Measurements from ENCODE around the gene HHATL.

The HHATL gene

GRCh38 chr3:42685891-42686820 is 16.4 kb downstream of the HHATL start:
- DNase-seq (ENCODE audit: insufficient read length), result no peak
- no peak for TF ChIP-seq TAF1 (IDR thresholded peaks at IDR 0.05; ENCODE audit: borderline replicate concordance, low read depth, low read length)
- TF ChIP-seq POLR2A (IDR thresholded peaks at IDR 0.05; ENCODE audit: low read depth, low read length), result no peak
- TF ChIP-seq POLR2AphosphoS5 (IDR thresholded peaks at IDR 0.05; ENCODE audit: low read depth, low read length), result no peak
- FAIRE-seq, result no peak

- no peak for TF ChIP-seq POLR2AphosphoS5 (IDR thresholded peaks at IDR 0.05; ENCODE audit: low read depth, low read length)
- FAIRE-seq (no peak), DNase-seq (ENCODE audit: insufficient read length) (peak; percentile 5)
Observed at GRCh38 chr3:42685363-42685881, 17.2 kb downstream of the HHATL start, which contains the start of gene KLHL40. KLHL40 (plus strand) TSS chr3:42685537; CDS start chr3:42685619, 82 bp downstream.

- TF ChIP-seq POLR2A (IDR thresholded peaks at IDR 0.05; ENCODE audit: low read depth, low read length) (no peak), TAF1 (IDR thresholded peaks at IDR 0.05; ENCODE audit: borderline replicate concordance, low read depth, low read length) (no peak), POLR2AphosphoS5 (IDR thresholded peaks at IDR 0.05; ENCODE audit: low read depth, low read length) (no peak)
- FAIRE-seq (no peak), DNase-seq (ENCODE audit: insufficient read length) (peak; percentile 18)
Observed at GRCh38 chr3:42684632-42685362, 17.8 kb downstream of the HHATL start.

GRCh38 chr3:42683875-42684598 is 18.6 kb downstream of the HHATL start:
- DNase-seq (ENCODE audit: insufficient read length), result peak; percentile 12
- FAIRE-seq, result no peak
- TF ChIP-seq POLR2AphosphoS5 (IDR thresholded peaks at IDR 0.05; ENCODE audit: low read depth, low read length) (no peak), TAF1 (IDR thresholded peaks at IDR 0.05; ENCODE audit: borderline replicate concordance, low read depth, low read length) (no peak), POLR2A (IDR thresholded peaks at IDR 0.05; ENCODE audit: low read depth, low read length) (no peak)

GRCh38 chr3:42682301-42683070 is 20.1 kb downstream of the HHATL start:
- TF ChIP-seq POLR2A (IDR thresholded peaks at IDR 0.05; ENCODE audit: low read depth, low read length) (no peak), POLR2AphosphoS5 (IDR thresholded peaks at IDR 0.05; ENCODE audit: low read depth, low read length) (no peak), TAF1 (IDR thresholded peaks at IDR 0.05; ENCODE audit: borderline replicate concordance, low read depth, low read length) (no peak)
- no peak for FAIRE-seq

GRCh38 chr3:42681361-42682038 is 21.1 kb downstream of the HHATL start:
- TF ChIP-seq POLR2AphosphoS5 (IDR thresholded peaks at IDR 0.05; ENCODE audit: low read depth, low read length) (no peak), POLR2A (IDR thresholded peaks at IDR 0.05; ENCODE audit: low read depth, low read length) (no peak), TAF1 (IDR thresholded peaks at IDR 0.05; ENCODE audit: borderline replicate concordance, low read depth, low read length) (no peak)
- FAIRE-seq, result no peak
- no peak for DNase-seq (ENCODE audit: insufficient read length)

More at GRCh38 chr3:42682301-42683070, 20.1 kb downstream of the HHATL start:
- DNase-seq (ENCODE audit: insufficient read length), result no peak

- TF ChIP-seq POLR2A (IDR thresholded peaks at IDR 0.05; ENCODE audit: low read depth, low read length) (no peak), TAF1 (IDR thresholded peaks at IDR 0.05; ENCODE audit: borderline replicate concordance, low read depth, low read length) (no peak), POLR2AphosphoS5 (IDR thresholded peaks at IDR 0.05; ENCODE audit: low read depth, low read length) (no peak)
- DNase-seq (ENCODE audit: insufficient read length), result no peak
- FAIRE-seq, result no peak
Observed at GRCh38 chr3:42680806-42681205, 21.8 kb downstream of the HHATL start.

- TF ChIP-seq TAF1 (IDR thresholded peaks at IDR 0.05; ENCODE audit: borderline replicate concordance, low read depth, low read length), result no peak
- TF ChIP-seq POLR2A (IDR thresholded peaks at IDR 0.05; ENCODE audit: low read depth, low read length), result no peak
- TF ChIP-seq POLR2AphosphoS5 (IDR thresholded peaks at IDR 0.05; ENCODE audit: low read depth, low read length), result no peak
- FAIRE-seq, result no peak
- no peak for DNase-seq (ENCODE audit: insufficient read length)
Observed at GRCh38 chr3:42680271-42680670, 22.3 kb downstream of the HHATL start.

- TF ChIP-seq POLR2AphosphoS5 (IDR thresholded peaks at IDR 0.05; ENCODE audit: low read depth, low read length), result no peak
- no peak for TF ChIP-seq POLR2A (IDR thresholded peaks at IDR 0.05; ENCODE audit: low read depth, low read length)
- no peak for TF ChIP-seq TAF1 (IDR thresholded peaks at IDR 0.05; ENCODE audit: borderline replicate concordance, low read depth, low read length)
Observed at GRCh38 chr3:42678447-42678846, 24.2 kb downstream of the HHATL start.

GRCh38 chr3:42675909-42676308 is 26.7 kb downstream of the HHATL start:
- TF ChIP-seq POLR2A (IDR thresholded peaks at IDR 0.05; ENCODE audit: low read depth, low read length) (no peak), POLR2AphosphoS5 (IDR thresholded peaks at IDR 0.05; ENCODE audit: low read depth, low read length) (no peak), TAF1 (IDR thresholded peaks at IDR 0.05; ENCODE audit: borderline replicate concordance, low read depth, low read length) (no peak)
- no peak for FAIRE-seq

More at GRCh38 chr3:42678447-42678846, 24.2 kb downstream of the HHATL start:
- DNase-seq (ENCODE audit: insufficient read length) (no peak), FAIRE-seq (no peak)

More at GRCh38 chr3:42675909-42676308, 26.7 kb downstream of the HHATL start:
- no peak for DNase-seq (ENCODE audit: insufficient read length)
